GM19324 (cell line): Measurements from ENCODE around the gene ZEB2.

Experiments
- ATAC-seq: cut with Tn5 transposase; IDR thresholded peaks from one replicate; pipeline ENCODE4 v1.9.1; 2021; ENCODE audit warnings: mild to moderate bottlenecking, moderate library complexity; ENCODE audit not compliant: unreplicated experiment, low FRiP score

Gene ZEB2

GRCh38 chr2:144455987-144456386, 63.9 kb downstream of the ZEB2 start:
- no peak for ATAC-seq

- ATAC-seq, result no peak
These were observed 65.2 kb downstream of the ZEB2 start for GRCh38 chr2:144454466-144455287.

- no peak for ATAC-seq
These were observed 66.3 kb downstream of the ZEB2 start for GRCh38 chr2:144453486-144454158.

- no peak for ATAC-seq
These were observed 67.0 kb downstream of the ZEB2 start for GRCh38 chr2:144452989-144453336.

GRCh38 chr2:144452169-144452988, 67.5 kb downstream of the ZEB2 start:
- no peak for ATAC-seq

- no peak for ATAC-seq
These were observed 68.5 kb downstream of the ZEB2 start for GRCh38 chr2:144451443-144451842.

GRCh38 chr2:144449028-144449406, 70.9 kb downstream of the ZEB2 start:
- ATAC-seq, result peak; percentile 76

- ATAC-seq, result peak; percentile 47
These were observed 71.4 kb downstream of the ZEB2 start for GRCh38 chr2:144448389-144449027.

- ATAC-seq, result no peak
These were observed 72.4 kb downstream of the ZEB2 start for GRCh38 chr2:144447535-144447934.

- ATAC-seq, result no peak
These were observed 73.8 kb downstream of the ZEB2 start for GRCh38 chr2:144446136-144446535.

GRCh38 chr2:144445196-144445595, 74.7 kb downstream of the ZEB2 start:
- ATAC-seq, result no peak

- ATAC-seq, result no peak
These were observed 75.8 kb downstream of the ZEB2 start for GRCh38 chr2:144443837-144444817.

- no peak for ATAC-seq
These were observed 78.2 kb downstream of the ZEB2 start for GRCh38 chr2:144441711-144442141.

- ATAC-seq, result no peak
These were observed 79.9 kb downstream of the ZEB2 start for GRCh38 chr2:144439993-144440392.

- no peak for ATAC-seq
These were observed 80.9 kb downstream of the ZEB2 start for GRCh38 chr2:144438801-144439631.

- no peak for ATAC-seq
These were observed 82.3 kb downstream of the ZEB2 start for GRCh38 chr2:144437636-144438035.

GRCh38 chr2:144434425-144435222, 85.3 kb downstream of the ZEB2 start:
- no peak for ATAC-seq

GRCh38 chr2:144432921-144433320, 87.0 kb downstream of the ZEB2 start:
- ATAC-seq, result no peak
